GM18507 (cell line): ENCODE measurements around the gene A3GALT2.

Source experiments
- DNase-seq: peaks from one replicate; pipeline ENCODE4 v3.0.0; 2011; ENCODE audit warnings: low read depth; ENCODE audit not compliant: insufficient read length; ENCODE audit errors: extremely low spot score
- FAIRE-seq: peaks from 2 replicates; lab custom pipeline; 2011; peaks lifted over from hg19 to GRCh38; lab: Jason Lieb, UNC

Gene A3GALT2

GRCh38 chr1:33277488-33278084, 43.3 kb downstream of the A3GALT2 start:
- FAIRE-seq (no peak), DNase-seq (no peak)

DNA sequence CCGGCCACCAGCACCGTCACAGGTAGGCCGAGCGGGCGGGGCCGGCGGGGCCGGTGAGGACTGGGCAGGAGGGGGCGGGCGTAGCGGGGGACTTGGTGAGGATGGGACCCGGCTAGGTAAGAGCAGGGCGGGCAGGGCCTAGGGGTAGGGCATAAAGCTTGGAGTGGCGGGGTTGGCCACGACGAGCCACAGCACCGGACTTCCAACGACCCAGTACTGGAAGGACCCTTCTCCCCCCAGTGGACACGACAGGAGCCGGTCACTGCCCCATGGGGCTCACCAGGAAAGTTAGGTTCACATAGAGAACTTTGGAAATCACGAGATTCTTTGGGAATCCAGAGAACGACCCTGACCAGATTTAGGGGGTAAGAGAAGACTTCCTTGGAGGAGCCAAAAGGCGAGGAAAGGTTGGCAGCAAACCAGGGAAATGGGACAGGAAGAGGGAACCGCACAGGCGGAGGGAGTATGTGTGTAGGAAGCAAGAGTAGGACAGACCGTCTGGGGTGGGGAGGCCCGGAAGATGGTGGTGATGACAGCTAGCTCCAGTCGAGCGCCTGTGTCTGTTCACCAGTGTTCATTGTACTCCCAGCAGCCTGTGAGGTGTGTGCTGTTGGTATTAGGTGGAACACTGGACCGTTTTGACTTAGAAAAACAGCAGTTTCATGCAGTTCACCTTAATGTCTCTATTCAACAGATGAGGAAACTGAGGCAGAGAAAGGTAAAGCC, 44.2 kb downstream of the A3GALT2 start:
- DNase-seq (no peak), FAIRE-seq (no peak)

GRCh38 chr1:33275706-33276572, 45.0 kb downstream of the A3GALT2 start:
- no peak for FAIRE-seq
- DNase-seq = no peak

DNA sequence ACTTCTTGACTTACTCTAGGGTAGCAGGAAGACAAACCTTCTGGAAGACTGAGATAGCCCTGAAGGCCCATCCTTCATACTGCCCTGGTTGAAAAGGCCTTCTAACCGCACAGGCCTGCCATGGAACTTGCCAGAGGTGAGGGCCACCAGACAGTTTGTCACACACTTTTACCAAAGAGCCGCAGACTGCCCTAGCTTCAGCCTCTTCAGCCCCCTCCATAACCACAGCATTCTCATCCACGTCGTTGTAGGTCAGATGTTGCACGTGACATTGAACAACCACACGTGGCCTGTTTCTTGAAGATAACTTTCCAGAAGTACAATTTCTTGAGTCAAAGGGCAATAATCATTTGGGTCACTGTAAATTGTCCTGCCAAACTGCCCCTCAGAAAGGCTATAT, 45.7 kb downstream of the A3GALT2 start:
- FAIRE-seq = no peak

DNA sequence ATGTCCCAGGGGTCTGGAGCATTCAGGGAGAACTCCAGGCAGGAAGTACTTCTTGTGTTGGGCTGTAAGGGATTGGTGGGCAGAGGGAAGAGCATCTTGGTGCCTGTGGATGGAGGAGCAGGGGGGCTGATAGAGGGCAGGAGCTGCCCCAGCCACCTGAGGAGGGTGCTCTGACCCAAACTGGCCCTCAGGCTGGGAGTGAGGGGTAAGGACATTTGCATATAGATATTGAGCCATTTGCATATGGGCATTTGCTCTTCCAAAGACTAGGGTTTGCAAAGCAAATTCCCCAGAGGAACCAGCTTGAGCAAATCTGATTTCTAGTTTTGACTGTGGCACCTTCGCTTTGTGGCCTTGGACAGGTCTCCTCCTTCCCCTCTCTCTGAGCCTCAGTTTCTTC, 46.5 kb downstream of the A3GALT2 start:
- no peak for FAIRE-seq
- DNase-seq = no peak

More for the DNA sequence above, 45.7 kb downstream of the A3GALT2 start:
- no peak for DNase-seq

GRCh38 chr1:33273961-33274371, 46.9 kb downstream of the A3GALT2 start:
- FAIRE-seq = no peak
- DNase-seq = no peak

- DNase-seq (no peak), FAIRE-seq (no peak)
Measured at GRCh38 chr1:33273406-33273805, 47.5 kb downstream of the A3GALT2 start.

- no peak for DNase-seq
Measured at GRCh38 chr1:33272930-33273329, 48.0 kb downstream of the A3GALT2 start.

DNA sequence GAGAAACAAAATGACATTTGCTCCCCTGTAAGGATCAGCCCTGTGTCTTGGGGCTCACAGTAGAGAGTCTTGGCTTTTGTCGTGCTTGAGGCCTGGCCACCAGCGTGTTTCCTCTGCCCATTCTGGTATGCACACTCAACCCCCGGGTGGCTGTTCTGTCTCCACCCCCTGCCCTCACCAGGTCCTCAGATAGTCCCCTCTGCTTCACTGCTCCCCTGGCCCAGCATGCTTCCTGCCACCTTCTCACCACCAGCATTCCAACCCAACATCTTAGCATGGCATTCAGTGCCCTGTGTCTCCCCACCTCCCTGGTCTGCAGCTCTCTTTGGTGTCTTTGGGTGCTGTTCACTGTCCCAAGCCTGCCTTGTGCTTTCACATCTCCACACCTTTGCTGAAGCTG, 48.4 kb downstream of the A3GALT2 start:
- FAIRE-seq (no peak), DNase-seq (no peak)

More at GRCh38 chr1:33272930-33273329, 48.0 kb downstream of the A3GALT2 start:
- no peak for FAIRE-seq

DNA sequence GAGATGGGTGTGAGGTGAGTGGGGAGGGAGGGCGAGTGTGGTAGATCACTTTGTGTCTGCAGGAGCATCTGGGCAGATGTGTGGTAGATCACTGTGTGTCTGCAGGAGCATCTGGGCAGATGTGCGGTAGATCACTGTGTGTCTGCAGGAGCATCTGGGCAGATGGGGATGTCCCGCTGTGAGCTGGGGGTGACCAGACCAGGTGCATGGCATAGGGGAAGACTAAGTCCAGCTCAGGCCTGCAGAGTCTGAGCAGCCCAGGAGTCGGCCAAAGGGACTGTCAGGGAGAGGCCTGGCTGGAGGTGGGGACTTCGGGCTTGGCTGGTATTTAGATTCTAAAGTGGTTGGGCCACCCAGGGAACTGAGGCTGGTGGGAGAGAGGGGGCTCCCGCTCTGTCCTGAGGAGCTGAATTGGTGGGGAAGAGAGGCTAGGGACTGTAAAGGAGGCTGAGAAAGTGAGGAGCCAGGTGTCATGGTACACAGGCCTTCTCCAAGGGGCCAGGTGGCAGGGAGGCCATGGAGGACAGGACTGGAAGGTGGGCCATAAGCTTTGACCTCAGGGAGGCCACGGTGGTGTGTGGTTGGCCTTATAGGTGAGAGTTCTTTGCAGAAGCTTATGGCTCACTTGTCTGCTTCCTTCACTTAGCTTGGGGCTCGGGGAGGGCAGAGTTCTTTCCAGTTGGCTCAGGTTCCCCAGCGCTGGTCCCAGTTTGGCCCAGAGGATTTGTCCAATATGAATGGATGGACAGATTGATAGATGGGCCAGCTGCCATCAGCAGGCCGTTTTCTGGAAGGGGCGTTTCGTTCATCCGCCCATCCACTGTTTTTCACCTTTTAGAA, 49.0 kb downstream of the A3GALT2 start:
- FAIRE-seq (no peak), DNase-seq (no peak)

GRCh38 chr1:33270808-33271465, 50.0 kb downstream of the A3GALT2 start:
- FAIRE-seq = no peak
- DNase-seq = no peak

DNA sequence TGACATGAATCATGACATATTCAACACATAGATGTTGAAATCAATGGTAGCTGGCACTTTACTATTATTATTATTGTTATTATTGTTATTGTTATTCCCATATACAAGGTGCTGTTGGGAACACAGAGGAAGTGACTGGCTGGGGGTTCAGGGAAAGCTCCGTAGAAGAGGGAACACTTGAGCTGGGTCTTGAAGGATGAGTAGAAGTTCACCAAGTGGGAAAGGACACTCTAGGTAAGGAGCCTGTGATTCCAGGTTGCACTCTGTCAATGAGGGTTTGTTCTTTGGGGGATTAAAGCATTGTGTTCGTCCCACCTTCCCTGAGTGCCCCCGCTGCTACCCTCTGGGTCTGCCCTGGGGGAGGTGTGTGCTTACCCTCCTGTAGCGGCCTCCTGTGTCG, 50.5 kb downstream of the A3GALT2 start:
- no peak for FAIRE-seq
- no peak for DNase-seq

DNA sequence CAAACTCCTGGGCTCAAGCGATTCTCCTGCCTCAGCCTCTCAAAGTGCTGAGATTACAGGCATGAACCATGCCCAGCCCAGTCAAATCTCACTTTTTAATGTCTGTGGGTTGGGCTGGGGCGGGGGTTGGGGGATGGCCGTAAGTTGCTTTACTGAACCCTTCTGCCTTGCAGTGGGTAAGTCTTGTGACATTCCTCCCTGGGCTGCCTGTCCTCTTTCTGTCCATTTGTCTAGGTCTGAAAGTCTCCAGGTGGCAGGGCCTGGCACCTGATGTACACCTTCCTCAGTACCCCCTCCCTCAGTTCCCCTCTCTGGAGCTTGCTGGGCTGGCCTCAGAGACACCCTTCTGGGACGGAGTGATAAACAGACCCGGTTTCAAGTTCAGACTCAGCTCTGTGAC, 51.3 kb downstream of the A3GALT2 start:
- no peak for FAIRE-seq
- DNase-seq = no peak

- FAIRE-seq (no peak), DNase-seq (no peak)
Measured at GRCh38 chr1:33268927-33269610, 51.8 kb downstream of the A3GALT2 start.

- FAIRE-seq (no peak), DNase-seq (no peak)
Measured at GRCh38 chr1:33268457-33268856, 52.4 kb downstream of the A3GALT2 start.

GRCh38 chr1:33267468-33268205, 53.3 kb downstream of the A3GALT2 start:
- no peak for FAIRE-seq
- no peak for DNase-seq

DNA sequence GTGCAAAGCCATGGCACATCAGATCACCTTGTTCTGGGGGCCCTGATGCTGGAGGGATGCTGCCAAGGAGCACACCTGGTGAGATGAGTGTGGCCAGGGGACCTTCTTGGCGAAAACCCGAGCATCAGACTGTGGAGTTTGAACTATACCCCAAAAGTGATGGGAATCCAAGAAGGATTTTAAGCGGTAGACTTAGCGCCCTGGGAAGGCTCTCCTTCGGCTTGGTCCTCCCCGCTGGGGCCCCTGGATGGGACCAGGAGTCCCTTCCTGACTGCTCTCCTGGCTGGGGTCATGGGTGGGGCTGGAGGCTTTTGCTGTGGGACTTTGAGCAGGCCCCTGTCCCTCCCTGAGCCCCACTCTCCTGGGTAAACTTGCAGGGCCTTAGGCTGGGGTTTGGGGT, 54.1 kb downstream of the A3GALT2 start:
- DNase-seq (no peak), FAIRE-seq (no peak)
